ENCODE measurements around the gene CAPZB.

- TF ChIP-seq, protein P1, sequence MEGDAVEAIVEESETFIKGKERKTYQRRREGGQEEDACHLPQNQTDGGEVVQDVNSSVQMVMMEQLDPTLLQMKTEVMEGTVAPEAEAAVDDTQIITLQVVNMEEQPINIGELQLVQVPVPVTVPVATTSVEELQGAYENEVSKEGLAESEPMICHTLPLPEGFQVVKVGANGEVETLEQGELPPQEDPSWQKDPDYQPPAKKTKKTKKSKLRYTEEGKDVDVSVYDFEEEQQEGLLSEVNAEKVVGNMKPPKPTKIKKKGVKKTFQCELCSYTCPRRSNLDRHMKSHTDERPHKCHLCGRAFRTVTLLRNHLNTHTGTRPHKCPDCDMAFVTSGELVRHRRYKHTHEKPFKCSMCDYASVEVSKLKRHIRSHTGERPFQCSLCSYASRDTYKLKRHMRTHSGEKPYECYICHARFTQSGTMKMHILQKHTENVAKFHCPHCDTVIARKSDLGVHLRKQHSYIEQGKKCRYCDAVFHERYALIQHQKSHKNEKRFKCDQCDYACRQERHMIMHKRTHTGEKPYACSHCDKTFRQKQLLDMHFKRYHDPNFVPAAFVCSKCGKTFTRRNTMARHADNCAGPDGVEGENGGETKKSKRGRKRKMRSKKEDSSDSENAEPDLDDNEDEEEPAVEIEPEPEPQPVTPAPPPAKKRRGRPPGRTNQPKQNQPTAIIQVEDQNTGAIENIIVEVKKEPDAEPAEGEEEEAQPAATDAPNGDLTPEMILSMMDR (IDR thresholded peaks at IDR 0.05), result no peak
- no peak for TF ChIP-seq POLR2A (IDR thresholded peaks at IDR 0.05)
Observed at GRCh38 chr1:19435851-19436455, 49.4 kb downstream of the CAPZB start.

Measured in breast epithelium (tissue), 3 donors.